Measurements from ENCODE around the gene MBLAC1. TPM values are rescaled to one million over a fixed set of nuclear protein-coding genes. Genes with fewer than 3 reads are reported as not detected.
A peak's percentile ranks its signal among the peaks of the same experiment; 100 is the strongest.

The MBLAC1 gene
- total RNA-seq, 1 experiment from 2014 or later, result 0.52 TPM

GRCh38 chr7:100153708-100154535, 27.2 kb downstream of the MBLAC1 start:
- DNase-seq (ENCODE audit: low spot score), result no peak

GRCh38 chr7:100154651-100155491, 28.1 kb downstream of the MBLAC1 start:
- no peak for DNase-seq (ENCODE audit: low spot score)

GRCh38 chr7:100155553-100156317, 29.0 kb downstream of the MBLAC1 start:
- no peak for DNase-seq (ENCODE audit: low spot score)

GRCh38 chr7:100156331-100157068, 29.7 kb downstream of the MBLAC1 start:
- DNase-seq (ENCODE audit: low spot score), result no peak

GRCh38 chr7:100157069-100157333, 30.2 kb downstream of the MBLAC1 start:
- DNase-seq (ENCODE audit: low spot score), result no peak

- DNase-seq (ENCODE audit: low spot score), result peak; percentile 29
These were observed 30.8 kb downstream of the MBLAC1 start for GRCh38 chr7:100157334-100158228.

GRCh38 chr7:100158229-100159098, 31.7 kb downstream of the MBLAC1 start, which contains the start of gene TRAPPC14:
Gene TRAPPC14 (minus strand): TSS chr7:100158723. CDS start chr7:100158499, 224 bp downstream.
- DNase-seq (ENCODE audit: low spot score), result peak; percentile 81

GRCh38 chr7:100159099-100159623, 32.4 kb downstream of the MBLAC1 start:
- no peak for DNase-seq (ENCODE audit: low spot score)

GRCh38 chr7:100160067-100160466, 33.3 kb downstream of the MBLAC1 start:
- no peak for DNase-seq (ENCODE audit: low spot score)

GRCh38 chr7:100163006-100163531, 36.3 kb downstream of the MBLAC1 start:
- DNase-seq (ENCODE audit: low spot score), result no peak

GRCh38 chr7:100163871-100164270, 37.1 kb downstream of the MBLAC1 start:
- DNase-seq (ENCODE audit: low spot score), result no peak

- no peak for DNase-seq (ENCODE audit: low spot score)
These were observed 39.7 kb downstream of the MBLAC1 start for GRCh38 chr7:100166317-100166940.

- no peak for DNase-seq (ENCODE audit: low spot score)
These were observed 40.5 kb downstream of the MBLAC1 start for GRCh38 chr7:100166970-100167911.

GRCh38 chr7:100167912-100168323, 41.2 kb downstream of the MBLAC1 start:
- no peak for DNase-seq (ENCODE audit: low spot score)

GRCh38 chr7:100169147-100169850, 42.5 kb downstream of the MBLAC1 start:
- DNase-seq (ENCODE audit: low spot score), result no peak

- DNase-seq (ENCODE audit: low spot score), result no peak
These were observed 43.5 kb downstream of the MBLAC1 start for GRCh38 chr7:100170101-100170897.
